Measurements from ENCODE around the gene DOCK7.
A peak's percentile ranks its signal among the peaks of the same experiment; 100 is the strongest.

DOCK7 gene

DNA sequence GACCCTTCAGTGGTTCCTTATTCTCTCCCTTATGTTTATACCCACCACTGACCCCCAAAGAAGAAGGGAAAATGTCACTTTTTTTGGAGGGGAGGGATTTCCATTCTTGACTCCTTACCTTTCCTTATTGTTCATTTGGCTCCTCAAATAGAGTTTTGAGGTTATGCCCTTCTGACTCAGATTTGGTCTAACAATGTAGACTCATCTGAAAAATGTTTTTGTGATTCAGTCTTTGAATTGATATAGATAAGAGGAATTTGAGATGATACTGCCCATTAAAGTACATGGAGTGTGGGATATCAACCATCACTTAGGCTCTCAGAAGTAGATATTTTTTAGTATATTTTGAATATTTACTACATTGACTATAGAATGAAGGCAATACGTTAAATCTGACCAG is 235.2 kb downstream of the DOCK7 start:
- DNase-seq (ENCODE audit: low read depth, low spot score) = no peak

DNA sequence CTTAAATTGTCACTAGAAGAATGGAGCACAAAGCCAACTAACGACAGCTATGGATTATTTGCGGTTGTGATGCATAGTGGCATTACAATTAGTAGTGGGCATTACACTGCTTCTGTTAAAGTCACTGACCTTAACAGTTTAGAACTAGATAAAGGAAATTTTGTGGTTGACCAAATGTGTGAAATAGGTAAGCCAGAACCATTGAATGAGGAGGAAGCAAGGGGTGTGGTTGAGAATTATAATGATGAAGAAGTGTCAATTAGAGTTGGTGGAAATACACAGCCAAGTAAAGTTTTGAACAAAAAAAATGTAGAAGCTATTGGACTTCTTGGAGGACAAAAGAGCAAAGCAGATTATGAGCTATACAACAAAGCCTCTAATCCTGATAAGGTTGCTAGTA is 237.9 kb downstream of the DOCK7 start:
- no peak for DNase-seq (ENCODE audit: low read depth, low spot score)

DNA sequence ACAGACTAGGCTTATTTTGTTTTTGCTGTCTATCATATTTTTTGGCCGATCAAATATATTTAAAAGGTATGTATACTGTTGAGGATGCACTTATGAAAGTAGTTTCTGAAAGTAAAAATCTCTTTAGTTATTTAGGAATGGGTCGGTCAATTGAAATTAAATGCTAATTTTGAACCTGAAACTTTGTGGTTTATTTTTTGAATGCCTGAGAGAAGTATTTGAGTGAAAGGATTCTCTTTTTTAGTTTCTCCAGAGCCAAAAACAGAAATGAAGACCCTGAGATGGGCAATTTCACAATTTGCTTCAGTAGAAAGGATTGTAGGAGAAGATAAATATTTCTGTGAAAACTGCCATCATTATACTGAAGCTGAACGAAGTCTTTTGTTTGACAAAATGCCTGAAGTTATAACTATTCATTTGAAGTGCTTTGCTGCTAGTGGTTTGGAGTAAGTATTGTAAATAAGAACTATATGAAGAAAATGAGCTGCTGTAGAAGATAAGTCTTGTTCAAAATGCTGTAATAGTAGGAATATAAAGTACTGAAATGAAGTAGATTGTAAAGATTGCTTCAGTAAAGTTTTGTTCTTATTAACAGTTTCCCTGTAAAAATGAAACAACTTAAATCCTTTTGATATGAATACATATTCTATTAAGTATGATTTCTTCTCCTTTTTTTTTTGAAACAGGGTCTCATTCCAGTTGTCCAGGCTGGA is 239.8 kb downstream of the DOCK7 start:
- DNase-seq (ENCODE audit: low read depth, low spot score) = no peak

DNA sequence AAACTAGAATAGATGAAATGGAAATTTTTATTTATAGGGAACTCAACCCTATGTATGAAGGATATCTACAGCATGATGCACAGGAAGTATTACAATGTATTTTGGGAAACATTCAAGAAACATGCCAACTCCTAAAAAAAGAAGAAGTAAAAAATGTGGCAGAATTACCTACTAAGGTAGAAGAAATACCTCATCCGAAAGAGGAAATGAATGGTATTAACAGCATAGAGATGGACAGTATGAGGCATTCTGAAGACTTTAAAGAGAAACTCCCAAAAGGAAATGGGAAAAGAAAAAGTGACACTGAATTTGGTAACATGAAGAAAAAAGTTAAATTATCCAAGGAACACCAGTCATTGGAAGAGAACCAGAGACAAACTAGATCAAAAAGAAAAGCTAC is 243.5 kb downstream of the DOCK7 start:
- DNase-seq (ENCODE audit: low read depth, low spot score) = no peak

DNA sequence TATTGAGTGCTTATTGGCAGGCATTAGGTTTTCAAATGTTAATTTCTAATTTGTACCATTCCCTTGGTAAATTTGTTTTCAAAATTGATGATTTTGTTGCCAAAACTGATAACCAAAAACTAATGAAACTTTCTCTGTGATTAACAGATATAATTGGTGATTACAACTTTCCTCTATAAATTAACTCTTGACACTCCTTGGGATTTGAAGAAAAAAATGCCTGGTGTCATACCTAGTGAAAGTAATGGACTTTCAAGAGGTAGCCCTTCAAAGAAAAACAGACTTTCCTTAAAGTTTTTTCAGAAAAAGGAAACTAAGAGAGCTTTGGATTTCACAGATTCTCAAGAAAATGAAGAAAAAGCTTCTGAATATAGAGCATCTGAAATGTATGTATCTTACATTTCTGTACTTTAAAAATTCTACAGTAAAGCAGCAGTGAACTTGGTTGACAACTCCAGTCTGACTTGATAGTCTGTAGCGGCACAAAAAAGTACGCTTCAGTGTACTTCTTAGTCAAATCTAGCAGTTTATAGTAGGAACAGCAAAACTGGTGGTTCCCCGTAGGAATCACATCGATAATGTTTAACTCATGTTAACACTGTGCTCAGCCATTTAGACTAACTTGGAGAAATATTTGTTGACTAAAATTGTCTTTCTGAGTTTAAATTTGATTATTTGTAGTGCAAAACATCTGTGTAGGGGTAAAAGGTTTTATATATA is 248.4 kb downstream of the DOCK7 start:
- no peak for DNase-seq (ENCODE audit: low read depth, low spot score)

DNA sequence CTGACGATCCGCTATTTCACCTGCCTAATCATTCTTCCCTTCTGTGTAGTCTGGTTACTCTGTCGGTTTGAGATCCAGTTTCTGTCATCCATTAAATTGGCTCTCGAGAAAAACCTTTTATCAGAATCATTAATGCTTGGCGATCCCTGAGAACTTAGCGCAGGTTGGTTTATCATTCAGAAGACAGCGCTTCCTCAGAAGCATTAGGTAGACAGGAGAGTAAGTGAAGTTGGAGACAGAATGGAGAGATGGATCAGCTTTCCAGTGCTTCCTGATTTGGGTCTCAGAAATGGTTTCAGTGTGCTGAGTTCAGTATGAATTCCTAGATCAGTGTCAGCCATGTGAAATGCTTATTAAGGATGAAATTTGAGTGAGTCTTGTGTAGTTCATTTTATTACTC is 250.0 kb downstream of the DOCK7 start:
- DNase-seq (ENCODE audit: low read depth, low spot score) = no peak

DNA sequence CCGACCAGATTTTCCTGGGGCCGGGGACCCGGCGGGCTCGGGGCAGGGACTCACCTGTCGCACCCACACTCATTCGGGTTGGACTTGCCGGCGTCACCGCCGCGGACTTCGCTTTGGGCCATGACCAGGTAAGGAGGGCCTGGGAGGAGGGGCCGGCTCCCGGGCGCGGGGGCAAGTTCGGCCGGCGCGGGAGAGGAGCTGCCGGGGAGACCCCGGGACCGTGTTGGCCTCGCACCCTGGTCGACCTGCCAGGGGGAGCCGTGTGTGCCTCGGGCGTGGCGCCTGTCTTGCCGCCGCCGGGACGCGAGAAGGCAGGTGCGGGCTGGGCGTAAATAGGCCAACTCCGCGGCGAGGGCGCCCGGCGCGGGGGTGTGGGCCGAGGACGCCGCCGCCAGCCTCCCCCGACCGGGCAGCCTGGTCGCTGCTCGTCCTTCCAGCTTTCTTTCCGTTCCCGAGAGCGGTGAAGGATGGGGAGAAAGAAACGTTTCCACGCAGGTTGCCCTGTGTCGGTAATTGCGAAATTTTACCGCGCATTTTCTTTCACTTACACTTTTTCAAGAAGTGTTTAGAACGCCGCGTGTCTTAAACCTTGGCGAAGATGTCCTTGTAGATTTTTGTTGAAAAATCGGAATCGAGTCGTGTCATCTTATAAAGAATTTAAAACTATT is 250.8 kb downstream of the DOCK7 start:
- DNase-seq (ENCODE audit: low read depth, low spot score) = peak; percentile 4

DNA sequence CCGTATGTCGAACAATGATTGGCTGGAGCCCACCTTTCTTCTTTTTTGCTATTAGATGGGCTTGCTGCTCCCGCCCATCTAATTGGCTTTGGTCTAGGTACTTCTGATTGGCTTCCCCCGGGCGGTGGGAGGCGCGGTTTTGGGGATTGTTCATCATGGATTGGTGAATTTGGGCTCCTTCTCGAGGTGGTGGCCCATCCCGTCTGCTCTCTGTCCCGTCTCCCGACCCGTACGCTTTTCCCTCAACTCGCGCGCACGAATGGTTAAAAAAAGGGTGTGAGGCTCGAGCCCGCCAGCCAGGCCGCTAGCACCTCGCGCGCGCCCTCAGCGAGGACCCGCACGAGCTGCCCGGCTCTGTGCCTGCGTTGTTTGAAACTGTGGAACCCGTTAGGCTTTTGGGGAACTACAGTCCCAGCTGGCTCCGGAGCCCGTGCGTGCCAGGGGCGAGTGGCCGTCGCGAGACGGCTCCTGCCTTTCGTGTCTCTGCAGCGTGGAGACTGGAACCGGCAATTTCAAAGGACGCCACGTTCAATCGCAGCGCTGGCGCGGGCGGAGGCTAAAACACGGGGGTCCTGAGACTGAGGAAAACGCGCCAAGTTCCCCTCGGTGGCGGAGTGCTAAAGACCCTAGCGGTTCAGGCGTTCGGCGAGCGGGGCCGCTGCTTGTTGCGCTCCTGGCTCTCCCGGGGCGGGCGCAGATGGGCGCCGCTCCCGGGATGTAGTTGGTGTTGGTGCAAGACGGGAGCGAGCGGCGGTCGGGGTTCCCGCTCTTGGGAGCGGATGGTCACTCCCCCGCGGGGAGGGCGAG is 251.5 kb downstream of the DOCK7 start, which contains the start of gene USP1:
Gene USP1, plus strand, starts transcription at position 584 of the 807 bp plus-strand sequence. CDS start 2,819 bp downstream, outside the sequence.
- peak; percentile 97 for DNase-seq (ENCODE audit: low read depth, low spot score)

DNA sequence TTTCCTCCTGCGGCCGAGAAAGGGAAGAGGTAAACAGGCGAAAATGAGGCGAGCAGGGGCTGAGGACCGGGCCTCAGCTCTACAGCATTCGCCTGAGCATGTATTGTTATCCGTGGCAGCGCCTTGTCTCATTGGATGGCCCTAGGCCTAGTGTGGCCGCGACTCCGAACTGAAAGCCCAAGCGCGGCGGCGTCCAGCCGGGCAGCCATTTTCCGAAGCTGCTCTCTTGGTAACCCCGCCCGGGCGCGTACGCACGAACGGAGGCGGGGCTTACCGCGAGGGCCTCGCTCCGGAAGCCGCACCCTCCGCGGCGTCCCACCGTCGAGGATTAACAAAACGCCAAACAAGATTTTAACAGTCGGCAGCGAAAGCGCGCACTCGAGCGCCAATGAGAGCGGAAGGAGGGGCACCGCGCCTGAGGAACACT is 252.1 kb downstream of the DOCK7 start:
- DNase-seq (ENCODE audit: low read depth, low spot score) = no peak

DNA sequence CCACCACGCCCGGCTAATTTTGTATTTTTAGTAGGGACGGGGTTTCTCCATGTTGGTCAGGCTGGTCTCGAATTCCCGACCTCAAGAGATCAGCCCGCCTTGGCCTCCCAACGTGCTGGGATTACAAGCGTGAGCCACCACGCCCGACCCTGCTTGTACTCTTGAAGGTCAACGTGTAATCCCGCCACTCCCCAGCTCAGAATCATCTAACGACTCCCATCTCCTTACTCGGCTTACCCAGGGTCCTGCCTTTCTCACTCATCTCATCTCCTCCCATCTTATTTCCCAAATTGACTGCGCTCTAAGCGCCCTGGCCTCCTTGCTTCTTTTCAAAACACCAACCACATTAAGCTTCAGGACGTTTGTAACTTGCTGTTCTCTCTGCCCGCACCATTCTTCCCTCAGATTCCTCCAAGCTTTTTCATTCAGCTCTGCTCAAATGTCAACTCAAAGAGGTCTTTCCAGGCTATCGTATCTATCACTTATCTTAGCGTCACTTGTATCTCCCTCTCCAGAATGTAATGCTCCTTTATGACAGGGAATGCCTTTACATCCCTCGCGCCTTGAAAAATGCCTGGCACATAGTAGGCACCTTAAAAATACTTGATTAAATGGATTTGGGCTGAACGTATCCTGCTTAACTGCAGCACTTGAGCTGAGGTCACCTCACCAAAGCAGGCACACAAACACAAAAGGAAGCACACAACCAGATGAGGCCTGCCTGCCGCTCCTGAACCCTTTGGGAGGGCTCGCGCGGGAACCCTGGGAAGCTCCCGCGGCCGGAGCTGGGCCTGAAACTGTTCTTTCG is 252.8 kb downstream of the DOCK7 start:
- DNase-seq (ENCODE audit: low read depth, low spot score) = no peak

DNA sequence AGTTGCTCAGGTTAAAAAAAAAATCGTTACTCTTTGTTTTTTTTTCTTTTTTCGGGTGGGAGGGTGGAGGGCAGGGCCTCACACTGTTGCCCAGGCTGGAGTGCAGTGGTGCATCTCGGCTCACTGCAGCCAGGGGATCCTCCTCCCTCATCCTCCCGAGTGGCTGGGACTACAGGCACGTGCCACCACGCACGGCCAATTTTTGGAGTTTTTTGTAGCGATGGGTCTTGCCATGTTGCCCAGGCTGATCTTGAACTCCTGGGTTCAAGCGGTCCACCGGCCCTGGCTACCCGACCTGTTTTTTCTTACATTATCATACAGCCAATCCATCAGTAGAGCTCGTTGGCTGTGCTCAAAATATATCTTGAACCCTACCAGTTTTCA is 253.6 kb downstream of the DOCK7 start:
- DNase-seq (ENCODE audit: low read depth, low spot score) = no peak

DNA sequence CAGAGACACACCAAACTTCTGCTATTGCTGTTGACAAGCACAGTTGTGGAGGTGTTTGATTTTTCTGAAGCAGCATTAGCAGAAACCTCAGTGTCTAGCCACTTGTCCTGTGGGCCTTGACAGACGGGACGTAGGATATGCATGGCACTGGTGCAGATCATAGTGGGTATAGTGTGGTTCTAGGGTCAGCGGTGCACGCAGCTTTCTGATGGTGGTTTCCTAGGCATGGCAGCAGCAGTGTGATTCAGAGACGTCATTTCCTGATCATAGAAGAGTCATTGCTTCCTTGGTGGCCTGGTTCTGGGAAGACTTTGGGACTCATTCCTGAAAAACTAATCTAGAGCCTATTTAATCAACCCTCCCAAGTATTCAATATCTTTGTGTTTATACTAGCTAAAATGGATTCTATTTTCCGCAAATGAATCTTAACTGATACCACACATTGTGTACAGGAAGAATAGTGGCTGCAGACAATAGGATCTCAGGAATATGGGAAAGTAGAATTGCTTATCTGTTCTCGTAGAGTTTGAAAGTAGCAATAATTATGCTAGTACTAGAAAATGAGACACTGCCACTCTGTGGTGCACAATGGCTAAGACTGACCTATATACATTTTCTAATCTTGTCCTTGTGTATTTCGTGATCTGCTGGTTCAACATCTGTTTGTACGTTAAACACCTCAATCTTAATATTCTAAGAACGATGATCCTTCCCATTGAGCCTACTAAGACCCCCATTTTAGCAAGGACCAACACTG is 254.1 kb downstream of the DOCK7 start:
- no peak for DNase-seq (ENCODE audit: low read depth, low spot score)

DNA sequence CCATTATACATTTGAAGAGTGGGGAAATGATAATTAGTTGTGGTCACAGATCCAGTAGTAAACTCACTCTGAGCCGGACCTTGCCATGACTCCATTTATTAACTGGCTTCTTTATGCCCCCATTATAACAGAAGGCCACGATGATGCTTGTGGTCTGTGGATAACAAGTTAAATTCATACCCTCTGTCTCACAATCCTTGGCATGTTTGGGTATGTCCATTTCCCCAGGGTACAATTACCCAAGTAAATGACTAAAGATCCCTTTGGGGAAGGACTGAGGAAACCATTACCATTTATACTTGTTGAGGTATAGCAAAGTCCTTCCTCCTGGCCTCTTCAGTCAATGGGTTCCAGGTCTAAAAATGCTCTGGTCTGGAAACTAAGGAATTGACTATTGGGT is 258.6 kb downstream of the DOCK7 start:
- no peak for DNase-seq (ENCODE audit: low read depth, low spot score)

DNA sequence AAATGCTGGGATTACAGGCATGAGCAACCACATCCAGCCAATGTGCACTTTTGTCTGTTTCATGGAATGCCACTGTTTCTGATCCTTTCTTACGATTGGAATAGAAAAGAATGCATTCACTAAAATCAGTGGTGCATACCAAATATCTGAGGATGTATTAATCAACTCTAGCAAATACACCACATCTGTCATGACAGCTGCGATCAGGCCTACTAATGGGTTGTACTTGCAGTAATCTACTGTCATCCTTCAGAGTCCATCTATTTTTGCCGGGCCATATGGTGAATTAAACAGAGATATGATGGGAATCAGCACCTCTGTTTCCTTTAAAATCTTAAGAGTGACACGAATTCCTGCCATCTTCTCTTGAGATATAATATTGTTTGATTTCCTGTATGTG is 259.8 kb downstream of the DOCK7 start:
- no peak for DNase-seq (ENCODE audit: low read depth, low spot score)

DNA sequence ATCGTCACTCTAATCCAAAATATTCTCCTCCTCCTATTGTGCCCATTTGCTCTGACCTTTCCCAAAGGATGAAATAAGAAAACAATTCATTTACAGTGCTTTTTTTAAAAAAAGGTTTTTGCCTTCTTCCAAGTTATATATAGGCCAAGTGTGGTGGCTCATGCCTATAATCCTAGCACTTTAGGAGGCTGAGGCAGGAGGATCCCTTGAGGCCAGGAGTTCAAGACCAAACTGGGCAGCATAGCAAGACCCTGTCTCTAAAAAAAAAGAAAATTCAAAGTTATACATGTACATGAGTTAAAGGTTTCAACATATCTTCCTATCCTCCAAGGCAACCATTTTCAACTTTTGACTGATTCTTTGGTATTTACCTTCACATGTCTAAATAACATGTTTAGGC is 261.4 kb downstream of the DOCK7 start:
- DNase-seq (ENCODE audit: low read depth, low spot score) = no peak

DNA sequence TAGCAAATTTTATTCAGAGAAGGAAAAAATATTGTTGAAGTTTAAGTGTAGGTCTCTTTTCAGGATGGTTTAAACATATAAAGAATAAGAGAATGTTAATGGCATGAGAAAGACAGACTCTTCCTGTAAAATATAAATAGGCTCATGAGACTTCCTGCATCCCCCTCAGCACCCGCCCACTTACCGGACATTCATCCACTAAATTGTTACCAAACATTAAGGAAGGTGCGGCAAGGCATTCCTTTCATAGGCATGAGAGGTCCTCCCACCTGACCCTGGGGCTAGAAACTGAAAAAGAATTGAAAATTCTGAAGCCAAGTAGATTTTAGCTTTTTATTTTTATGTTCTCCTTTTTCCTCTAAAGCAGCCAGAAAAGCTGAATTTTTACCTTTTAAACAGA is 261.9 kb downstream of the DOCK7 start:
- no peak for DNase-seq (ENCODE audit: low read depth, low spot score)

DNA sequence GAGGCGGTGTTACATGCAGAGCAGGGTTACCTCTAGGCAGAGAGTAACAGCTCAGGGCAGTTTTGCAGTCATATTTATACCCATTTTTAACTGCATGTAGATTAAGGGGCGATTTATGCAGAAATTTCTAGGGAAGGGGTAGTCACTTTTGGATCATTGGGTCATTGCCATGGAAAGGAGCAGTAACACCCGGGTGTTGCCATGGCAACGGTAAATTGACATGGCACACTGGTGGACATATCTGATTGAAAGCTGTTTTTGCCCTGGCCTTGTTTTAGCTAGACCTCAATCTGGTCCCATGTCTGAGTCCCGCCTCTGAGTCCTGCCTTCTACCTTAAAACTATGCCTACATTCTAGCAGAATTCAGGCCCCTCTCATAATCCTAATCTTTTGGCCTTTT is 263.1 kb downstream of the DOCK7 start:
- DNase-seq (ENCODE audit: low read depth, low spot score) = no peak

DNA sequence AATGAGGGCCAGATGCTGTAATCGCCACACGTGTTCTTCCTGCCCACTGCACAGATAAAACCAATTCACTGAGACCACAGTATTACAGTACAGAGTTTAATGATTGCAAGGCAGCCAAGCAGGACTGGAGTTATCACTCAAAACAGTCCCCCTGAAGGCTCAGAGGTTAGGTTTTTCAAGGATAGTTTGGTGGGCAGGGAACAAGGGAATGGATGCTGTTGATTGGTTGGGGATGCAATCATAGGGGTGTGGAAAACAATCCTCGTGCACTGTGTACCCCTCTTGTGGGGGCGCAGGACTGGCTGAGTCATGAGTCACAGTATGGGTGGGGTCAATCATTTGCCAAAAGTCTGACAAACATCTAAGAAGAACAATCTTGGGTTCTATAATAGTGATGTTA is 263.8 kb downstream of the DOCK7 start:
- DNase-seq (ENCODE audit: low read depth, low spot score) = no peak

DNA sequence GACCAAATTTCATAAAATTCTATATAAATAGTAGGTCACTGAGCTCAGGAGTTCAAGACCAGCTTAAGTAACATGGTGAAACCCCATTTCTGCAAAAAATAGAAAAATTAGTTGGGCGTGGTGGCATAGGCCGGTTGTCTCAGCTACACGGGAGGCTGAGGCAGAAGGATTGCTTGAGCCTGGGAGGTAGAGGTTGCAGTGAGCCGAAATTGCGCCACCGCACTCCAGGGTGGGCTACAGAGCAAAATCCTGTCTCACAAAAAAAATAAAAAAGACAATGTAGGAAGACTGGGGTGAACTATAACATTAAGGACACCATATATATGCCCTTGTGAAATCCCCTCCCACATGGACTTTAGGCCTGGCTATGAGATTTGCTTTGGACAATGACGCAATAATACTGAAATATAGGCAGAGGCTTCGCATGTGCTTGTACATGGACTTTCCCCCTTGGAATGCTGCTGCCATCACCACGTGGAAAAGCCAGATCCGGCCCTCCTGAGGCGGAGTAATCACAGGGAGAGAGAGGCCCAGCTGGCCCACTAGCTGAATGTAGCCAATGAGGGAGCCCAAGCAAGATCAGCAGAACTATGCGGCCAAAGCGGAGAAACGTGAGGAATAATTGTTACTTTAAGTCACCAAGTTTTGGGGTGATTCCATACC is 264.5 kb downstream of the DOCK7 start:
- no peak for DNase-seq (ENCODE audit: low read depth, low spot score)

DNA sequence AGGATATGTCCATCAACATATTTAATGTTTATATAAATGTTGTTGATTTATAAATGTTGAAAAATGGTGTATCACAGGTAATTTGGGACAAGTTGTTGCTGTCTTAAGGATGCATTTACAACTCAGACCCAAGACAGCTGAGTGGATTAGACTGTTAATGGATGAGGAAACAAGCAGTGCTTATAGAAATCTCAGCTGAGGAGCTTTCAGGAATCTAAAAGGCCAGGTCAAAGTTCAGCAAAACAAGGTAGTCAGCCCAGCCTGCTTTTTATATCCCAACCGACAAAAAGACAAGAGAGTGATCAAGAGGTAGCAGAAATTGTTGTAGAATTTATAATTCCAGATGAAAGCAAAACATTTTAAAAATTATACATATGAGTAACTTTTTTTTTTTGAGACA is 268.0 kb downstream of the DOCK7 start:
- no peak for DNase-seq (ENCODE audit: low read depth, low spot score)

Measured in activated naive CD8-positive, alpha-beta T cell treated with anti-CD3 and anti-CD28 coated beads, Interleukin-2, amount 50 U/mL, for 16 hours (primary cell).